NCI-H1092 (cell line): ENCODE measurements around the gene GMDS.

ENCODE experiments used
- DNase-seq: peaks from one replicate; lab custom pipeline; 2025; lab: John Stamatoyannopoulos, UW

GMDS gene

DNA sequence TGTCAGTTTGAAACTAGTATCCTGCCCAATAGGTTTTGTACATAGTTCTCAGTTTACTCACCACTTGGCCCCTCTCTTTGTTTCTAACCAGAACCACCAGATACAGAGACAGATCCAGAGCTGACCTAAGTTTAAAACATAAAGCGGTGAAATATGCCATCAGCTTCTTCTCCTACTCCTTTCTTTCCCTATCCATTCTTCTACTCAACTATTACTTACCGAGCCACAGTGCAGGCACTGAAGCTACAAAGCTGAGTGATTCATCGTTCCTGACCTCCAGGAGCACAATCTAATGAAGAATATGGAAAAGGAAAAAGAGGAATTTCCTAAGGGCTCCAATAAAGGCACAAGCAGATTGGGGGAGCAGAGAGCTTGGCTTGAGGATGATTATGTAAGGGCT is 349.7 kb downstream of the GMDS start:
- DNase-seq, result no peak

DNA sequence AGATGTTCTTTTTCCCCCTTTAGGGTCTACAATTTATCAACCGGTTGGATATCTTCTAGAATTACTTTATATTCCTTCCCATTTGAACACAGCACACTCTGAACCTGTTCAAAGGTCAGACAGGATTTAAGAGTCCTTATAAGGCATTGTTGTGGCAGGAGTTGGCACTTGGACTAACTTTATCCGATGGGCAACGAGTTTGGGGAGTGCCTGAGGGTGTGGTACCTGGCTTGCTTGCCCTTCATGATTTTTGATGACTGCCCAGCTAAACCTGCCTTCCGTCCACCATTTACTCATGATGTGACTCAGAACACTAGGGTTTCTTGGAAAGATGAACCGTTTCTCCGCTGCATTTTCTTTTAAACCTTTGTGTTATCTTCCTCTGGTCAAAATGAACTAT is 350.5 kb downstream of the GMDS start:
- DNase-seq, result no peak

DNA sequence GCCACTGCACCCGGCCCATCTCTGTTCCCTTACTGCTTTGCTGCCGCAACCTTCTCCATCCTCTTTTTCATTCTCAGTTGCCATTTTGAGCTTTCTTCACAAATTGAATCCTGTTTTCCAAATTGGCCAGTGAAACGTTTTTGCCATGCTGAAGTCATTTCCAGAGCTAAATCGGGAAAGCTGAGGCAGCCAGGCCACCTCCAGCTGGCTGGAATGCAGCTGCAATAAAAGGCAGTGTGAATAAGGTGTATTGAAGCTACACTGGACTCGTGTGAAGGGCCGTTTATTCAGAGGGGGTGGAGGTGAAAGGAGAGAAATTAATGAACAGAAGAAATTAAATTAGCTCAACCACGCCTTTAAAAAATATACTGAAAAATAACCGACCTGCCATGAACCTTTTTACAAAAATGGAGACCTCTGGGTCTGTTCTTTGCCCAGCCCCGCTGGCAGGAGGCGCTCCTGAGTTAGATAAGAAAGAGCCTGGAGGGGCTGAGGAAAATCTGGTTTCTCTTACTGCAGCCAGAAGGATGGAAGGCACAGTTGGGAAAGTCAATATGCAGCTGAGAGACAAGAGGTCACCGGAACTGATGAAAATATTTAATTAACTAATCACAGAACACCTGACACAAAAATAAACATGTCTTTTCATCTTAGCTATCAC is 351.8 kb downstream of the GMDS start:
- DNase-seq, result no peak

DNA sequence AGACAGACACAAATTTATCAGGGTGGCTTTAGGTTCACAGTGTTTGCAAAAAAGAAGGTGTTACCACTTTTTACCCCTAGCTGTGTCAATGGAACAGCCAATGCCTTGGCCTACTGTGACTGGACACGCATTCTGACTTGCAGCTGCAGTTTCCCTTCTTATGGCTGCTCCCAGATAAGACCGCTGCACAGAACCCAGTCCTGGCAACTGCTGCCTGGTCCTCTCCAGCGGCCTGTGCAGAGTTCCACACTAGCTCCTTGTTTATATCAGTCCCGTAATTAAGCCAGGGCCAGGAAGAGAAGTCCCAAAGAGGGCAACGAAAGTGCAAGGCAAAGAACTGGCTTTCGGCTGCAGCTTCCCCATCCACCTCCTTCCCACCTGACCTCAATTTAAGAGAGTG is 352.7 kb downstream of the GMDS start:
- DNase-seq, result no peak

DNA sequence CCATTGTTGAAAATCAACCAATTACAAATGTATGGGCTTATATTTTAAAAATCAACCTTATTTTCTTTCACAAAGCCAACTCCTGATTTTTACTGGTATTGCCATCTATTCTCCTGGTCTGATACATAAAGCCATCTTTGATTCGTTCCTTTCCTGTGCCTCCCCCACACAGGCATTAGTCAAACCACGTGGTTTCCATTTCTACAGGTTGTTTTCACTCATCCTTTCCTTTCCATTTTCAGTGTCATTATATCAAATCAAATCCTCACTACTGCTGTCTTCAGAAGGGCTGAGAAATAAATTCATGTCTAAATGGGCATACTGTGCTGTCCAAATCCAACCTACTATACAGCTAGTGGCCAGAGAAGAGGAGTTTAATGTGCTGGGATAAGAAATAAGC is 354.4 kb downstream of the GMDS start:
- no peak for DNase-seq

DNA sequence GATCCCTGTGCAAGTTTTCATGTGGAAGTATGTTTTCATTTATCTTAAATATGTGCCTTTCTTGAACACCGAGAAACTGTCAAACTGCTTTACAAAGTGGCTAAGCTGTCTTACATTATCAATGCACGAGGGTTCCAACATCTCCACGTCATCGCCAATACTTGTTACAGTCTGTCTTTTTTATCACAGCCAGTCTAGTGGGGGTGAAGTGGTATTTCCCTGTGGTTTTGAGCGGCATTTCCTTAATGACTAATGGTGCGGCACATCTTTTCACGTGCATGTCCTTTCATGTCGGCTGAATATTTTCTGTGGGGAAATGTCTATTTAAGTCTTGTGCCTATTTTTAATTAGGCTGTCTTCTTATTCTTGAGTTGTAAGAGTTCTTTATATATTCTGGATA is 355.3 kb downstream of the GMDS start:
- DNase-seq, result no peak

DNA sequence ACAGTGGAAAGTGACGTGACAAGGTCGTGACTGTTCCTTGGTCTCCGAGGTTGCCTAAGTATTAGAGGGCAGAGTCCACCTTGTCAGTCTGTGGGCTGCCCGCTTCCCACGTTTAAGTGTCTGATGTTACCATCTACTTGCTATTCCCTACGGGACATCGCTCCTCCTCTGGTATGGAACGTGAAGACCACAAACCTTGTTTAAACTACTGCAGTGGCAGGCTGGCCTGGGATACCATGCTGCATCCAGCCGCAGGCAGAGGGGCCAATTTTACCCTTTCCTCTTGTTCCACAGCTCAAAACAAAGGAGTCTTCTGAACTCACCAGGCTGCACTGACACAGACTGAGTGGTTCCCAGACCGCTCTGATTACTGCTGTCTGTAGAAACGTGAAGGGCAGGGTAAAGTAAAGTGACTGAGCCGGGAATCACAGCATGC is 359.8 kb downstream of the GMDS start:
- DNase-seq, result no peak

DNA sequence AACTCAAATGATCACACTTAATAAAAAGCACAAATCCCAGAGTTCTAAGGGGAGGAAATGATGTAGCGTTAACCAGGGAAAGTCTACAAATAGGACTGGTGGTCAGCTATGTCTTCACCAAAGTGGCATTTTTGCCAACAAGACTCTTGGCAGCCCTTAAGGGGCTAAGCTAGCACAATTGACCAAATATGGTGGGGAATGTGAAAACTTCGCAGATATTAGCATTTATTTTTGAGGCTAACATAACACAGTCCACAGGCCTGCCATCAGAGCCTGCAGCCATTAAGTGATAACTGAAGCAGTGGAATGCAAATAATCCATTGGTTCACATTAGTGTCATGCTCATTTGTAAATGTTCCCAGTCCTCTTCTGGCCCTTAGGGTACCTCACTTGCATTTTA is 361.1 kb downstream of the GMDS start:
- DNase-seq, result no peak

DNA sequence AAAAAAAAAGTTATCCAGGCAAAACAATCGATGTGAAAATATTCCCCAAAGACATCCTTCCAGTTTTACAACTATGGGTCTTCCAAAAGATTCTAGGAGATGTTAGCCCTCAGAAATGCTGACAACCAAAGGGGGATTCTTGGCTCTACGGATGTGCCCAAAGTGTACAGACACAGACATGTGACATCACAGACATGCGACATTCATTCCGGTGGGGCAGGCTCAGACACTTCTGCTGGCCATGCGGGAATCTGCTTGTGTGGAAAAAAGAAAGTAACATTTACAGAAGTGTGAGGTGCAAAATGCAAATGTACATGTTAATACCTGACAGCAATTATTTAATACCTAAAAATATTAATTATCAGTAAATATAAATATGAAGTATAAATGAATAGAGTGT is 367.1 kb downstream of the GMDS start:
- no peak for DNase-seq

DNA sequence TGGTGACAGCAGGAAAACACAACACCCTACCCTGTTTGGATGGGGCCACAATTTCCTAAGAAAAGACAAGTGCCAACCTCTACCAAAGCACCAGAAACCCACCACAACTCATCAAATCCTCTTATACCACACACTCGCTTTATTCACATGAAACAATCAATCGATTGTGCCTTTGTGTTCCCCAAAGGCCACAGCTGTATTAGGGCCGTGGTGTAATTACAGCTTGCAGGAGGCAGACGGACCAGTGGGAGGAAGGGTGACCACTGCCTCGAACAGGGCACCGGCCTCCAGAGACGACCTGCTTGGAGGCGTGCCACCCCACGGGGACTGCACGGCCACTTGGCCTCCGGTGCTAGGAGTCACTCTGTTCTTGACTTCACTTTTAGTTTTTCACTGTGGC is 371.6 kb downstream of the GMDS start:
- no peak for DNase-seq

DNA sequence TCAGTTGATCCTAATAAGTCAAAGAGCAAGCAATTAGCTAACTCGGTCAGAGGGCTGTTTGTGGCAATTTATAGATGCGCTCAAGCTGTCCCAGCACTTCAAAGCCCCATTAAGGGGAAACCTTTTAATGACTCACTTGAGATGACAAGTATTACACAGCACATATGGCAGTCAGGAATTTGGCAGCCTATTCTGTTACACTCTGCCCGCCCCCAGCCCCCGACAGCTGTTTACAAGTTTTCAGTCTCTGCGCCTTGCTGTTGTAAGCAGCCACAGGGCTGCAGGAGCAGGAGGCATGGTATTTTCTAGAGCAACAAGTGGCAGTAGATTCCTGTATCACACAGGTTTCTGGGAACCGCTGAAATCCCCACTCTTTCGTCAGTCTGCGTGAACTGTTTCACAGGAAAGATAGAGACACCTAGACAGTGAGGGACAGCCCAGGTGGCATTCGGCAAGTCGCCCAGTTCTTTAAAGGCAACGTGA is 372.7 kb downstream of the GMDS start:
- DNase-seq, result no peak

DNA sequence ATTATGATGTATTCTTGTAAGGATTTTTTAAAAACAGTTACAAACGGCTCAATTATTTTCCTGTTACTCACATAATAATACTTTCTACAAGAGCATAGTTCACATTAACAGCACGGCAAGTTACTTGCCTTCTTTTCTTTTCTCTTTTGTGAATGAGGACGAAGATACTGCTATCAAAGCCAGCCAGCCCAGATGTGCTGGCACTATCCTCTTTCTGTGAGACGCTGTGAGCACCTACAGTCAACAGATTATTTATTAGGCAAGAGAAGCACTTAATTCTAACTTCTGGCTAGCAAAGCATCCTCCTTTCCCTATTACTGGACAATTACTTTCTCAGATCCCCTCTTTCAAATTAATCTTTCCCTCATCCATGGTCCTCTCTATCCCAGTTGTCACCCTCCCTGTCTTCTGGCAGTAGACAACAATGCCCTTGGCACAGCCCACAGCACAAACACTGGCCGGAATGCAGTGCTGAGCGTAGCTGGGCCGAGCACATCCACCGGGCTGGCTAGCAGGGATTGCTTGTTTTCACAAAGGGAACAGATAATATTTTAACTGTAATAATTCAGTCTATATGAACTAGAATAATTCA is 373.6 kb downstream of the GMDS start:
- DNase-seq, result no peak

DNA sequence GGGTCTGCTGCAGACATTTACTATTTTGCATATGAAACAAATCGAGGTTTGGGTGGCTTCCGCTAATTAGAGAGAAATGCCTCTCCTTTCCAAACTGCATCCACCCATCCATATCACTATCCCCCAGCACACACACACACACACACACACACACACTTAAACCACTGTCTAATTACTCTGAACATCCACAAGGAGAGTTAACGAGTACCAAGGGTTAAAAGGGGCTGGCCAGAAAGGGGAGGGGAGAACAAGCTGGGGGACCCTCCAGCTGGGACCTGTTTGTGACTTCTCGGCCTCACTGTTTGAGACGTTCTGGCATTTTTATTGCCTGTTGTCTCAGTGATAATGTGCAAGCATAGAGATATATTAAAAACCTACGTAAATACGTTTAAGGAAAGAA is 374.5 kb downstream of the GMDS start:
- no peak for DNase-seq

DNA sequence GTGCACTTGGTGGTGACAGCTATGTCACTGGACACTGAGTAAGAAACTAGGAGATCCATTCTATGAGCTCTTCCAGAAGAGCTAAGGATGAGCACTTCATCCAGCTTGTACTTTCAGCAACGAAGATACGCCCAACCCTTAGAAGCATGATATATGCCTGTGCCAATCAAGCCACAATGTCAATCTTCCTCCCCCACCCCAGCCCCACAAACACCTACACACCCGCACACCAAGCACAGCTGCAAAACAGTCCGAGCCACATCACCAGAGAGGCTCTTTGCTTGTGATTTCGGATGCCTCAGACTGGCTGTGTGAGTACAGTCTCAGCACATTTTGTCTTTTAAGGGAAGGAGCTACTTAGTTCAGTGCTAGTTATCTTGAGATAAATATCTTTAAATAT is 375.2 kb downstream of the GMDS start:
- no peak for DNase-seq

DNA sequence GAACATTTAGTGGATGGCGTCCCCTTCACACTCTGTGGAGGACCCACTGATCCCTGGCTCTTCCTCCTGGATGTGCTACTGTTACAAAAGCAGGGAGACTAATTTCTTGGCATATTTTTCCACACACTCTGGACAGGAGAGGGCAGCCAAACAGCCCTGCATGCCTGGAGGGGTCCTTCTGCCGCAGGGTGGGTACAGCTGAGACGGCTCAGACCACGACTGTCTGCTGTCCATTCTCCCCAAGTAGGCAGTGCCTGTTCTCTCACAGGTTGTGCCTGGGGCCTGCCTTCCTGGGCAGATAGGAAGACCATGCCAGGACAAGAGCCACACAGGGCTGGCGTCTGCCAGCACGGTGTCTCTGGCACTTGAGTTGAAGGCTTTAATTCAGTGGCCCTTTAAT is 375.6 kb downstream of the GMDS start:
- no peak for DNase-seq

DNA sequence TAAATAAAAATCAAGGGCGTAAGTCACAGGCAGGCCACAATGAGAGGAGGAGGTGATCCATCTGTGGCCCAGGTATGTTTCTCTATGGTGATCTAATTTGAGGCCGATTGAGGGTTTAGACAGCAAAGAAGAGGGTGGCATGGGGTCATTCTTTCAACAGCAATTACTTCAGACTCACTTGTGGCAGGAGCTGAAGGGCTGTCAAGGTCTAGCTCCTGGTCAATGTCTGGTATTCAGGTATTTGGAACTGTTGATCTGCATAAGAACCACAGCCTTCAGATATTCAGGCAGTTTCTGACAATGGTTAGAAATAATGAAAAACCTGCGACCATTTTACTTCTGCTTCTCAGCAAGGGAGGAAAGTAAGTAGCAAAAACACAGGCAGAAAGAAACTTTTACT is 376.1 kb downstream of the GMDS start:
- DNase-seq, result no peak

DNA sequence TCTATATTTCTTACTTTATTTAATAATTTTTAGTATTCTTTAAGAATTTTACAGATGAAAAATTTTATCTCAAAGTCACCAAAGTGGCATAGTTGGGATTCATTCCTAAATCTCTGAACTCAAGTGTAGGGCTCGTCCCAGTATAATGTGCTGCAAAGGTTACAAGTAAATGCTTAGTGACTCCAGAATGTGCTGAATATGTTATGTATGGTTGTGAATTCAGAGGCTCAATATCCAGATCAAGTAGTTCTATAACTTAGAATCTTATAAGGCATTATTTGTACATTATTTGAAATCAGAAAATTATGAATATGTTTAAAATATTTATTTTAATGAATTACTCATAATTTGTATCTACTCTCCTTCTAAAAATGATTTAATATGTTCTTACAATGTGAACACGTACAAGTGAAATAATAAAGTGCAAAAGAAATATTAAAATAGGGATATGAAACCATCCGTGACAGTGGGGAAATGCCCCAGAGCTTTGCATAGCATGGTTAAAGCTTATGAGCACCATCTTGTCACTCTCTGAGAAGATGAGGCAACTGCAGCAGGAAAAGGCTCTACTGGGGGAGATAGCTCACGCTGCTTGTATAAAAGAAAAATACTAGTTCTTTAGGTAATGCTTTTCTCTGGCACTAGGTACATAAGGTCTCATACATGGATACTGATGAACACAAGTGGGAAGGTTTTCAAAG is 376.7 kb downstream of the GMDS start:
- no peak for DNase-seq

DNA sequence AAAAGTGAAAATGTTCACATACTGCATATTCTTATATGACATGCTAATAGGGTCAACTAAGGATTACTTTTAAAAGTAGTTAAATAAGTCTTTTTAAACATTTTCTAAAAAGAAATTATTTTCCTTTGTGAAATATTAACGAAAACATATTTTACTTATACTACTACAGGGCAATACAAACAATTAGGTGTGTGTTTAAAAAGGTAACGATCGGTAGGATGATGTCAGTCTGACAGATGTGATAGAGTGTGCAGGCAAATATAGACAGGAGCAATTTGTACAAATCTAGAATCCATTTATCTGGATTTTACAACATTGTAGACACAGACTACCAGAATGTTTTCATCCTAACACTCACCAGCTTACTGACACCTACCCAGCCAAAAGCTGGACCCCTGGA is 378.2 kb downstream of the GMDS start:
- no peak for DNase-seq

DNA sequence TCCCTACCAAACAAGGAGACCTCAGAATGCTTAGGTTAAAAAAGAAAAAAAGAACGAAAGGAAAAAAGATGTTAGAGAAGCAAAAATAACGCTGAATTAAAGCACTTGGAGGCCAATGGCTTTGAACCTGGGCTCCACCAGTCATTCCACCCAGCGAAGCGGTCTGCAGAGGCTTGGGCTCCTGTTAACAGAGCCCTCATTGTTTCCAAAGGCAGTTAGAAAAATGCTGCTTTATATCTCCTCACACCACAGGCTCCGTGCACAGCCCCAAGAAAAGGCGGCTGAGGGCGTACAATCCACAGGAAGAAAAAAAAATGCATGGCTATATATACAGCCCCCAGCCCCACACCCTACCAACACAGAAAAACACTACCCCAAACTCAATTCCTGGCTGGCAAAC is 379.8 kb downstream of the GMDS start:
- DNase-seq, result no peak

DNA sequence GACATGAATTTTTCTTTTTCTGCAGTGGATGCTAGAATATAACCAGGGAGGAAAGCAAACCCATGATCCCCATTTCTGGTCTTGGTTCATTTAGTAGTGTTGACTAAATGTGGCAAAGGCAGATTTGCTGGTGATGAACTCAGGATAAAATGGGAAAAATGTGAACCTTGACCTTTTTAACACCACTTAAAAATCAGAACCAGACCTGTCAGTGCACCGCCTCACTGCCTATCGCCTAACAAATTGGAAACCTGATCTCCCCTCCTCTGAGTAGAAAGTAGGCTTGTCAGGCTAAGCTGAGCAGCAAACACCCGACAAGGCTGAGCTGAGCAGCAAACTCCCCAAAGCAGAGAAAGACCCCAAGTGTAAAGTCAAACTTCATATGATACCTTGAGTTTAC is 380.9 kb downstream of the GMDS start:
- DNase-seq, result no peak

DNA sequence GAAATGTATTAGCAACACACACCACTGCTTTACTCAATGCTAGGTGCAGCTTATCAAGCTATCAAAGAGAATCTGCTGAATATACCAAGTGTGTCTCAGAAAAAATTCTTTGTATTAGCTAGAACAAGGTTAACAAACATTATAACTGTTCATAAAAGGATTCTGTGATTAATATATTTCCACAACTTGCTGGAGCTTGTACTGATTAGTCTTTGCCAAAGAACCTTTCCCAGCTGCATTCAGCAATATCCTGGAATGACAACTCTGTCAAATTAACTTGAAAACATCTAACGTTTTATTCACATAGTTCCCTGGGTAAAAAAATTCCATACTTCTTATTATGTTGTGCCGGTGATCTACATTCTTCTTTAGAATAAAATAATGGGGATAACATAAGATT is 383.0 kb downstream of the GMDS start:
- no peak for DNase-seq

DNA sequence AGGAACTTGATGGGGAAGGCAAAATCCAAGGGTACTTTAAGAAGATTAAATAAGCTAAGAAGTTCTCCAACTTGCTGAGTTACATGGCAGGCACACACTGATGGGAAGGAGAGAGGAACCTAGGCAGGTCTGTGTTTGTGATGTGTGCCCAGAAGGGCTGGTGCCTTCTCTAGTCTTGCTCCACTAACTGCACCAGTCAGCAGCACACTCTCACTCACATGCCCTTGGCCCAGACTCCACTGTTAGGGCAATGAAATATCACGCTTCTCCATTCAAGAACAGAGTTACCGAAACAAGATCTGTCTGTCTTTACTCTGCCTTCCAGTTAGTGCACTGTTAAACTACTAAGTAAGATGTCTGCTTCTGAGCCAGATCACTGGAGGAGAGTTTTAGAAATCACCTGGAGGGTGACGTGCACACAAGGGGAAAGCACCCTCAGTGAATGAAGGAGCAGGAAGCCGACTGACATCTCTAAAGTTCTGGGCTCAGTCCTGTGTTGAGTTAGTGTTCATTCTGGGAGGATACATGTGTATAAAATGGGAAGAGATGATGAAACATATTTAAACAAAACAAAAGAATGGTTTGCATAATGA is 384.6 kb downstream of the GMDS start:
- no peak for DNase-seq

DNA sequence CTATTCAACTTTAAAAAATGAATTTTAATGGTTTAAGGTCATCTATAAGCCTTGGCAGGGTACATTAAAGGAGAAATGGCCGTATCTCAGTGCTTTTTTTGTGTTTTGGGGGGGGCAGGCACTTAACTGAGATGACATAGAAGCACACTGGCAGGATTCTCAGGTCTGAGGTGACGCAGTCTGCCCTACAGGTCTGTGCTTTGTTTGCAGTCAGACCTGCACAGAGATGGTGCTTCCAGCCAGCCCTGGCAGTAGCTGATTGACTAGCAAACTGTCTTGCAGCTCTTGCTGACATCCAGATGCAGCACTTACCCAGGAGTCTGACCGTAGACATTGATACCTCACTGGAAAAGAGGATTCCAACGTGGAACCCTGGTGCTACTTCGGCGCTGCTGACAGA is 386.5 kb downstream of the GMDS start:
- no peak for DNase-seq
